K562 (cell line): ENCODE results near the gene COL5A1. TPM values are rescaled to one million over a fixed set of nuclear protein-coding genes. Genes with fewer than 3 reads are reported as not detected.

Source experiments
- ATAC-seq: fragments of 200-7000 bp; cut with Tn5 transposase; 3 replicates; pipeline ENCODE4 v1.9.1; 2020; ENCODE audit warnings: moderate library complexity
- BruUV-seq: library from RNA; stranded (reverse); fragments of 400-500 nt; replicated peaks from 2 replicates; lab custom pipeline; 2021; lab: Mats Ljungman, UMichigan
- CTCF ChIA-PET: fragments of 300-600 bp; formaldehyde crosslinking; extraction: SDS; loops from one replicate; lab custom pipeline; 2021; ENCODE audit warnings: low intra/inter-chr PET ratio; lab: Yijun Ruan, JAX
- POLR2A ChIA-PET: fragments of 300-600, 350-650 bp; sonication (Branson Sonifier 250); formaldehyde crosslinking; extraction: SDS; loops from one replicate; lab custom pipeline; 2021; ENCODE audit warnings: antibody characterized with exemption, inconsistent platforms; lab: Yijun Ruan, JAX
- DNase-seq, 4 experiments: peaks; one replicate each; pipeline versions ENCODE4 v3.0.0 to v3.0.0-alpha.2; 2011 to 2018; ENCODE audit warnings: low spot score in 3 of 4, mixed read lengths in 3 of 4; ENCODE audit errors: extremely low read depth in 1 of 4
- FAIRE-seq: peaks from 2 replicates; lab custom pipeline; 2011; peaks lifted over from hg19 to GRCh38; lab: Jason Lieb, UNC
- H2AFZ ChIP-seq: 2 replicates; pipeline ENCODE4 v1.6.0; 2011; ENCODE audit warnings: low read depth, low read length, control low read depth, inconsistent platforms
- H3K27ac ChIP-seq: fragments of 200-600 bp; 3 replicates; pipeline ENCODE4 v1.8.0; 2011; ENCODE audit warnings: low read depth, mild to moderate bottlenecking, control low read depth, inconsistent platforms, low read length, moderate library complexity, mixed read lengths; ENCODE audit errors: extremely low read depth
- H3K27me3 ChIP-seq, 2 experiments: fragments of 300-600 bp in 1 of 2; 2 replicates in 1 of 2; 3 replicates in 1 of 2; pipeline versions ENCODE4 v1.6.0 to v1.8.0; 2011; ENCODE audit warnings: inconsistent platforms in 2 of 2, low read length in 2 of 2, mild to moderate bottlenecking in 1 of 2, mixed read lengths in 1 of 2, moderate library complexity in 1 of 2; ENCODE audit not compliant: control insufficient read depth in 2 of 2, insufficient read depth in 2 of 2
- H3K36me3 ChIP-seq: fragments of 300-600 bp; 3 replicates; pipeline ENCODE4 v1.8.0; 2011; ENCODE audit warnings: mild to moderate bottlenecking, low read length, inconsistent platforms; ENCODE audit not compliant: control insufficient read depth, insufficient read depth
- H3K4me1 ChIP-seq, 2 experiments: fragments of 200-600 bp in 1 of 2; replicated peaks in 1 of 2; 2 replicates in 1 of 2; 3 replicates in 1 of 2; pipeline versions ENCODE4 v1.5.1 to v1.8.0; 2011; ENCODE audit warnings: inconsistent platforms in 2 of 2, low read length in 2 of 2, mild to moderate bottlenecking in 1 of 2, mixed read lengths in 1 of 2, moderate library complexity in 1 of 2; ENCODE audit not compliant: control insufficient read depth in 2 of 2, insufficient read depth in 2 of 2
- H3K4me2 ChIP-seq: 2 replicates; pipeline ENCODE4 v1.6.1; 2011; ENCODE audit warnings: low read length, control low read depth, inconsistent platforms, mixed read lengths; ENCODE audit not compliant: insufficient read depth
- H3K4me3 ChIP-seq: fragments of 200-600 bp; sonication (generic), shearing (Covaris generic); 2 replicates; pipeline ENCODE4 v1.5.1; 2016; ENCODE audit warnings: control low read depth, inconsistent platforms
- H3K79me2 ChIP-seq: fragments of 200-600 bp; 3 replicates; pipeline ENCODE4 v1.8.0; 2011; ENCODE audit warnings: low read length, inconsistent platforms; ENCODE audit not compliant: control insufficient read depth, insufficient read depth
- H3K9ac ChIP-seq, 2 experiments: 2 replicates each; pipeline versions ENCODE4 v1.6.0 to v1.6.1; 2011; ENCODE audit warnings: low read depth in 2 of 2, low read length in 2 of 2, control low read depth in 1 of 2, inconsistent platforms in 1 of 2, mild to moderate bottlenecking in 1 of 2, mixed read lengths in 1 of 2; ENCODE audit not compliant: insufficient read depth in 1 of 2
- H3K9me1 ChIP-seq: one replicate; pipeline ENCODE4 v1.6.0; 2011; ENCODE audit warnings: inconsistent platforms, mild to moderate bottlenecking, low read length, moderate library complexity; ENCODE audit not compliant: control insufficient read depth, insufficient read depth
- H3K9me3 ChIP-seq: replicated peaks from 2 replicates; pipeline ENCODE4 v1.5.1; 2011; ENCODE audit warnings: low read depth, low read length, inconsistent platforms; ENCODE audit not compliant: control insufficient read depth, insufficient read depth
- H4K20me1 ChIP-seq: replicated peaks from 2 replicates; pipeline ENCODE4 v1.6.1; 2011; ENCODE audit warnings: low read length, inconsistent platforms, mixed read lengths; ENCODE audit not compliant: control insufficient read depth, insufficient read depth
- ARID3A ChIP-seq: IDR thresholded peaks from 2 replicates; pipeline ENCODE4 v1.6.1; 2012; ENCODE audit warnings: low read depth, low read length, improper control_type of control experiment, borderline replicate concordance
- CAMTA2 ChIP-seq: fragments of 250-450 bp; sonication (Bioruptor Pico); conservative IDR thresholded peaks from 2 replicates; pipeline ENCODE4 v1.5.1; 2022
- EZH2 ChIP-seq: IDR thresholded peaks from 2 replicates; pipeline ENCODE4 v1.6.1; 2012; ENCODE audit warnings: low read depth, mild to moderate bottlenecking, inconsistent platforms, low read length, borderline replicate concordance
- MAFF ChIP-seq: IDR thresholded peaks from 2 replicates; pipeline ENCODE4 v1.6.1; 2012; ENCODE audit warnings: low read length, improper control_type of control experiment
- MBD2 ChIP-seq: sonication (generic); IDR thresholded peaks from 2 replicates; pipeline ENCODE4 v1.6.1; 2016; ENCODE audit warnings: low read depth, borderline replicate concordance
- MTF1 ChIP-seq: fragments of 250-450 bp; sonication (Bioruptor Pico); IDR thresholded peaks from 2 replicates; pipeline ENCODE4 v1.9.0; 2021; ENCODE audit warnings: moderate library complexity, mild to moderate bottlenecking, inconsistent platforms, borderline replicate concordance
- PURB ChIP-seq: sonication (generic); formaldehyde crosslinking; IDR thresholded peaks from 2 replicates; pipeline ENCODE4 v1.9.0; 2021; ENCODE audit warnings: low read depth, mild to moderate bottlenecking, missing genetic modification reagents
- RAD51 ChIP-seq: fragments of 450-650 bp; IDR thresholded peaks from 2 replicates; pipeline ENCODE4 v1.7.1; 2016; ENCODE audit warnings: low read depth, mild to moderate bottlenecking, borderline replicate concordance
- SMARCA5 ChIP-seq: fragments of 450-650 bp; IDR thresholded peaks from 2 replicates; pipeline ENCODE4 v1.6.1; 2016
- SP1 ChIP-seq: sonication (generic); formaldehyde crosslinking; IDR thresholded peaks from 2 replicates; pipeline ENCODE4 v1.8.1; 2022; ENCODE audit warnings: mild to moderate bottlenecking, missing genetic modification reagents
- SRSF3 ChIP-seq: fragments of 200-400 bp; formaldehyde crosslinking; IDR thresholded peaks from 2 replicates; pipeline ENCODE4 v1.6.1; 2016; ENCODE audit warnings: mild to moderate bottlenecking, low read length, moderate library complexity; ENCODE audit not compliant: insufficient read depth
- TBP ChIP-seq: optimal IDR thresholded peaks from 2 replicates; pipeline ENCODE3; 2011; ENCODE audit warnings: low read depth, low read length, improper control_type of control experiment
- TCF7 ChIP-seq: sonication (generic); IDR thresholded peaks from 2 replicates; pipeline ENCODE4 v1.6.1; 2016; ENCODE audit warnings: antibody characterized with exemption, borderline replicate concordance
- TEAD4 ChIP-seq, 2 experiments: sonication (generic) in 1 of 2; formaldehyde crosslinking in 1 of 2; IDR thresholded peaks; 2 replicates each; pipeline versions ENCODE4 v1.6.1 to v1.8.0; 2012 to 2022; ENCODE audit warnings: borderline replicate concordance in 1 of 2, inconsistent platforms in 1 of 2, low read length in 1 of 2, mild to moderate bottlenecking in 1 of 2, missing genetic modification reagents in 1 of 2
- ZFP1 ChIP-seq: fragments of 450-650 bp; formaldehyde crosslinking; IDR thresholded peaks from 2 replicates; pipeline ENCODE4 v1.4.0; 2020; ENCODE audit warnings: mild to moderate bottlenecking, mixed read lengths
- ZKSCAN3 ChIP-seq: fragments of 250-450 bp; sonication (Bioruptor Pico); IDR thresholded peaks from 2 replicates; pipeline ENCODE4 v1.4.0; 2020
- ZNF146 ChIP-seq: IDR thresholded peaks from one replicate; pipeline ENCODE4 v1.6.1; 2018; ENCODE audit warnings: missing compliant biosample characterization; ENCODE audit not compliant: unreplicated experiment
- ZNF280A ChIP-seq: fragments of 450-650 bp; IDR thresholded peaks from 2 replicates; pipeline ENCODE4 v1.6.1; 2018; ENCODE audit warnings: mild to moderate bottlenecking, low read depth; ENCODE audit not compliant: partially characterized antibody
- ZNF511 ChIP-seq: sonication (generic); formaldehyde crosslinking; IDR thresholded peaks from 2 replicates; pipeline ENCODE4 v1.8.0; 2022; ENCODE audit warnings: mild to moderate bottlenecking, missing genetic modification reagents
- WGBS: fragments of 100-300 bp; shearing (Covaris generic); methylation state at CpG from one replicate; pipeline ENCODE4 v1.1.6; 2016; ENCODE audit warnings: low coverage, mixed read lengths; ENCODE audit not compliant: insufficient coverage; ENCODE audit errors: missing lambda C conversion rate; 5-methylcytosine and 5-hydroxymethylcytosine counted together
- in situ Hi-C: fragments of 300-500 bp; cut with MboI; formaldehyde crosslinking; loops from 4 replicates; pipeline ENCODE4 v1.15.0; 2018; ENCODE audit warnings: inconsistent platforms, mixed read lengths
- intact Hi-C: fragments of 100-400 bp; cut with micrococcal nuclease; formaldehyde crosslinking; loops from 2 replicates; pipeline ENCODE4 v1.14.2; 2022
- polyA plus RNA-seq, 8 experiments: library from polyadenylated mRNA; depleted of rRNA in 4 of 8; stranded (reverse) in 5 of 8; unstranded in 3 of 8; fragments of >200 nt; fragmentation: Nextera tagmentation in 2 of 8; fragmentation: Illumina TruSeq in 1 of 8; extraction: Ambion mirVana in 2 of 8; extraction: Trizol in 1 of 8; gene quantifications; 2 replicates each; pipeline versions ENCODE4 v1.2.1 to v1.2.3, GENCODE V29; 2011 to 2014; ENCODE audit warnings: inconsistent platforms in 1 of 8, missing spikeins in 1 of 8
- total RNA-seq, 7 experiments: library from RNA; depleted of rRNA in 6 of 7; stranded (reverse); fragments of >200 nt in 6 of 7; fragmentation: Illumina TruSeq in 2 of 7; extraction: Trizol in 2 of 7; gene quantifications; 2 replicates each; pipeline versions ENCODE4 v1.2.1 to v1.2.3, GENCODE V29; 2011 to 2021; ENCODE audit warnings: low replicate concordance in 1 of 7

Gene COL5A1
- total and polyA plus RNA-seq, 9 of the 15 experiments (the other 6 are each of a cell fraction or from before 2014, with no cell fraction given), result under 0.01 to 0.13 (median 0.04) TPM; not detected in 6

- TF ChIP-seq SRSF3 (no peak), SP1 (CRISPR knock-in tag) (no peak), SMARCA5 (no peak), ARID3A (no peak), TEAD4 (IDR thresholded peaks at IDR 0.05; ENCODE audit: low read length) (no peak), TEAD4 (CRISPR knock-in tag; IDR thresholded peaks at IDR 0.05; ENCODE audit: borderline replicate concordance) (no peak), RAD51 (no peak), TCF7 (no peak), ZNF146 (no peak), ZKSCAN3 (CRISPR knock-in tag) (no peak), TBP (no peak), EZH2 (no peak)
These were observed 130.7 kb downstream of the COL5A1 start (continued) for GRCh38 chr9:134772331-134772730.

GRCh38 chr9:134773842-134774241 is 132.2 kb downstream of the COL5A1 start:
- Histone ChIP-seq H3K36me3 (no peaks in the 10 kb centered on the region), H2AFZ (no peak overlapping the region), H3K9ac (no peak overlapping the region), H3K27ac (no peak overlapping the region), H3K4me1 (peaks cover 0 to 8% of the 10 kb centered on the region in 2 experiments; a peak in 1 of 5 replicates), H3K4me2 (no peak overlapping the region), H3K27me3 (peaks cover 12 to 82% of the 10 kb centered on the region in 2 experiments), H3K9me1 (no peaks in the 10 kb centered on the region), H4K20me1 (peaks cover 18% of the 10 kb centered on the region), H3K79me2 (no peaks in the 10 kb centered on the region), H3K4me3 (no peak overlapping the region), H3K9me3 (no peaks in the 10 kb centered on the region)
- 0% methylated on average over 8 of the region's 11 CpGs for WGBS
- ChIA-PET CTCF (no interaction called here), POLR2A (interaction anchor here (0.8 kb wide), 1 partner anchor 8 kb away, joined by 3 read pairs; no protein-coding TSS in a partner anchor)
- ATAC-seq (no peak), FAIRE-seq (no peak), DNase-seq (no peak)
- BruUV-seq, result no TSS peak
- in situ Hi-C loops (no loop called here), intact Hi-C loops (no loop called here)
- TF ChIP-seq MBD2 (no peak), ZNF280A (no peak), PURB (no peak), ZNF511 (CRISPR knock-in tag) (no peak), ZFP1 (CRISPR knock-in tag) (no peak), MAFF (no peak), MTF1 (CRISPR knock-in tag) (no peak), CAMTA2 (CRISPR knock-in tag) (no peak)
